Forelimb muscle (tissue), 1 donor: Measurements from ENCODE around the gene FGFBP3. TPM values are rescaled to one million over a fixed set of nuclear protein-coding genes. Genes with fewer than 3 reads are reported as not detected.

ENCODE experiments used
- DNase-seq: peaks from one replicate; pipeline ENCODE4 v3.0.0-alpha.2; 2013; ENCODE audit warnings: low read depth
- polyA plus RNA-seq: library from polyadenylated mRNA; unstranded; fragments of 120-200 nt; gene quantifications from one replicate; pipeline ENCODE4 v1.2.1, GENCODE V29; 2013; ENCODE audit not compliant: insufficient read length

The FGFBP3 gene
- polyA plus RNA-seq, 1 donor, result 2.1 TPM

GRCh38 chr10:91856637-91857036 lies 52.6 kb downstream of the FGFBP3 start:
- DNase-seq, result no peak

Other genes starting within 250 kb of the FGFBP3 start
- 38.4 TPM for gene TNKS2, start 111.1 kb downstream of the FGFBP3 start, polyA plus RNA-seq
- 23.7 TPM for gene BTAF1, start 14.3 kb upstream of the FGFBP3 start, polyA plus RNA-seq